Measurements from ENCODE around the gene CAMTA1.
"Not testable (repeated sequence)": the region's sequence is repeated elsewhere in the genome, so short reads cannot be mapped to it uniquely, and the experiment has no call there.

Gene CAMTA1

GRCh38 chr1:7691576-7691975, 906.3 kb downstream of the CAMTA1 start:
- no peak for DNase-seq (ENCODE audit: low read depth in 2 of 2)

- DNase-seq (ENCODE audit: low read depth in 2 of 2), result no peak
Measured at GRCh38 chr1:7692005-7692404, 906.8 kb downstream of the CAMTA1 start.

- DNase-seq (ENCODE audit: low read depth in 2 of 2), result not testable (repeated sequence)
Measured at GRCh38 chr1:7693037-7693436, 907.8 kb downstream of the CAMTA1 start.

- DNase-seq (ENCODE audit: low read depth in 2 of 2), result no peak
Measured at GRCh38 chr1:7693662-7694061, 908.4 kb downstream of the CAMTA1 start.

- DNase-seq (ENCODE audit: low read depth in 2 of 2), result no peak
Measured at GRCh38 chr1:7694600-7695496, 909.6 kb downstream of the CAMTA1 start.

- DNase-seq (ENCODE audit: low read depth in 2 of 2), result no peak
Measured at GRCh38 chr1:7695497-7696117, 910.4 kb downstream of the CAMTA1 start.

- DNase-seq (ENCODE audit: low read depth in 2 of 2), result no peak
Measured at GRCh38 chr1:7698641-7699040, 913.4 kb downstream of the CAMTA1 start.

GRCh38 chr1:7702365-7702764, 917.1 kb downstream of the CAMTA1 start:
- no peak for DNase-seq (ENCODE audit: low read depth in 2 of 2)

- no peak for DNase-seq (ENCODE audit: low read depth in 2 of 2)
Measured at GRCh38 chr1:7703321-7704213, 918.3 kb downstream of the CAMTA1 start.

- peak; percentile 84 to 86 for DNase-seq (ENCODE audit: low read depth in 2 of 2)
Measured at GRCh38 chr1:7704214-7705047, 919.2 kb downstream of the CAMTA1 start.

- DNase-seq (ENCODE audit: low read depth in 2 of 2), result no peak
Measured at GRCh38 chr1:7705048-7705907, 920.0 kb downstream of the CAMTA1 start.

- no peak for DNase-seq (ENCODE audit: low read depth in 2 of 2)
Measured at GRCh38 chr1:7705908-7706216, 920.6 kb downstream of the CAMTA1 start.

GRCh38 chr1:7707527-7707926, 922.3 kb downstream of the CAMTA1 start:
- no peak for DNase-seq (ENCODE audit: low read depth in 2 of 2)

GRCh38 chr1:7708065-7708464, 922.8 kb downstream of the CAMTA1 start:
- not testable (repeated sequence) for DNase-seq (ENCODE audit: low read depth in 2 of 2)

GRCh38 chr1:7710859-7711258, 925.6 kb downstream of the CAMTA1 start:
- DNase-seq (ENCODE audit: low read depth in 2 of 2), result no peak

- DNase-seq (ENCODE audit: low read depth in 2 of 2), result no peak
Measured at GRCh38 chr1:7712731-7713323, 927.6 kb downstream of the CAMTA1 start.

GRCh38 chr1:7716506-7716905, 931.3 kb downstream of the CAMTA1 start:
- no peak for DNase-seq (ENCODE audit: low read depth in 2 of 2)

- no peak for DNase-seq (ENCODE audit: low read depth in 2 of 2)
Measured at GRCh38 chr1:7717748-7718368, 932.6 kb downstream of the CAMTA1 start.

GRCh38 chr1:7719468-7720094, 934.3 kb downstream of the CAMTA1 start:
- no peak for DNase-seq (ENCODE audit: low read depth in 2 of 2)

Measured in activated CD4-positive, alpha-beta T cell treated with anti-CD3 and anti-CD28 coated beads for 24 hours (primary cell).